Gastroesophageal sphincter (tissue), 4 donors: Measurements from ENCODE around the gene MOB3B. TPM values are rescaled to one million over a fixed set of nuclear protein-coding genes. Genes with fewer than 3 reads are reported as not detected.

Source experiments
- ATAC-seq: fragments of 150-250 bp; one replicate; pipeline ENCODE4 v1.9.1; 2016; ENCODE audit warnings: mild to moderate bottlenecking, moderate library complexity
- H3K27ac ChIP-seq, 4 donors: fragments of 200-600 bp; sonication (generic) in 3 of 4; 1 replicate in 3 of 4; 2 replicates in 1 of 4; pipeline ENCODE4 v1.5.1; 2016 to 2019
- H3K27me3 ChIP-seq: fragments of 200-600 bp; sonication (generic); one replicate; pipeline ENCODE4 v1.5.1; 2019
- H3K36me3 ChIP-seq, 2 donors: fragments of 200-600 bp; sonication (generic); one replicate each; pipeline ENCODE4 v1.5.1; 2019; ENCODE audit warnings: control low read depth in 1 of 2
- H3K4me1 ChIP-seq, 3 donors: fragments of 200-600 bp; sonication (generic); 1 replicate in 2 of 3; 2 replicates in 1 of 3; pipeline ENCODE4 v1.5.1; 2016 to 2019; ENCODE audit warnings: control low read depth in 2 of 3
- H3K4me3 ChIP-seq, 2 donors: fragments of 200-600 bp; sonication (generic); one replicate each; pipeline ENCODE4 v1.5.1; 2019; ENCODE audit warnings: mild to moderate bottlenecking in 1 of 2, moderate library complexity in 1 of 2
- H3K9me3 ChIP-seq, 3 donors: fragments of 200-600 bp; sonication (generic); one replicate each; pipeline ENCODE4 v1.5.1; 2017 to 2019; ENCODE audit warnings: control low read depth in 2 of 3
- EP300 ChIP-seq: sonication (generic); formaldehyde crosslinking; IDR thresholded peaks from one replicate; pipeline ENCODE4 v1.6.1; 2017; ENCODE audit warnings: antibody characterized with exemption, mild to moderate bottlenecking
- POLR2A ChIP-seq, 2 donors: fragments of 450-650 bp; IDR thresholded peaks; one replicate each; pipeline ENCODE4 v1.6.1; 2017; ENCODE audit warnings: antibody characterized with exemption in 2 of 2, mild to moderate bottlenecking in 2 of 2, moderate library complexity in 1 of 2
- POLR2AphosphoS5 ChIP-seq: sonication (generic); formaldehyde crosslinking; IDR thresholded peaks from one replicate; pipeline ENCODE4 v1.6.1; 2017; ENCODE audit warnings: antibody characterized with exemption
- WGBS, 2 donors: methylation state at CpG; one replicate each; pipeline ENCODE4 v1.1.5; 2018; ENCODE audit warnings: low coverage in 1 of 2; 5-methylcytosine and 5-hydroxymethylcytosine counted together
- total RNA-seq, 4 donors: library from RNA; depleted of rRNA; stranded (reverse); fragments of >200 nt; gene quantifications; one replicate each; pipeline ENCODE4 v1.1.0, GENCODE V29; 2016
- TF ChIP-seq, protein P1 (sequence below), 4 experiments: fragments of 200-600 bp in 2 of 4; fragments of 450-650 bp in 2 of 4; sonication (generic) in 1 of 4; IDR thresholded peaks; one replicate each; pipeline ENCODE4 v1.5.1; 2017 to 2019; ENCODE audit warnings: antibody characterized with exemption in 4 of 4, mild to moderate bottlenecking in 2 of 4, moderate library complexity in 2 of 4

Gene MOB3B
- total RNA-seq, 4 donors from 2014 or later: 10.2 to 12.4 (median 11.6) TPM

- H3K4me3 ChIP-seq: no peak overlapping the region
- ATAC-seq: no peak
- no peaks in the 10 kb centered on the region for H3K36me3 ChIP-seq
- H3K9me3 ChIP-seq: no peaks in the 10 kb centered on the region
- no peak for TF ChIP-seq POLR2A (IDR thresholded peaks at IDR 0.05)
- TF ChIP-seq, protein P1, sequence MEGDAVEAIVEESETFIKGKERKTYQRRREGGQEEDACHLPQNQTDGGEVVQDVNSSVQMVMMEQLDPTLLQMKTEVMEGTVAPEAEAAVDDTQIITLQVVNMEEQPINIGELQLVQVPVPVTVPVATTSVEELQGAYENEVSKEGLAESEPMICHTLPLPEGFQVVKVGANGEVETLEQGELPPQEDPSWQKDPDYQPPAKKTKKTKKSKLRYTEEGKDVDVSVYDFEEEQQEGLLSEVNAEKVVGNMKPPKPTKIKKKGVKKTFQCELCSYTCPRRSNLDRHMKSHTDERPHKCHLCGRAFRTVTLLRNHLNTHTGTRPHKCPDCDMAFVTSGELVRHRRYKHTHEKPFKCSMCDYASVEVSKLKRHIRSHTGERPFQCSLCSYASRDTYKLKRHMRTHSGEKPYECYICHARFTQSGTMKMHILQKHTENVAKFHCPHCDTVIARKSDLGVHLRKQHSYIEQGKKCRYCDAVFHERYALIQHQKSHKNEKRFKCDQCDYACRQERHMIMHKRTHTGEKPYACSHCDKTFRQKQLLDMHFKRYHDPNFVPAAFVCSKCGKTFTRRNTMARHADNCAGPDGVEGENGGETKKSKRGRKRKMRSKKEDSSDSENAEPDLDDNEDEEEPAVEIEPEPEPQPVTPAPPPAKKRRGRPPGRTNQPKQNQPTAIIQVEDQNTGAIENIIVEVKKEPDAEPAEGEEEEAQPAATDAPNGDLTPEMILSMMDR (IDR thresholded peaks at IDR 0.05): no peak
- TF ChIP-seq EP300: no peak
- TF ChIP-seq POLR2AphosphoS5: no peak
- H3K27ac ChIP-seq: no peak overlapping the region
- H3K27me3 ChIP-seq: no peaks in the 10 kb centered on the region
- peaks cover 3 to 50% (median 11%) of the 10 kb centered on the region in 3 donors for H3K4me1 ChIP-seq
- WGBS, 2 donors: 100% methylated on average over 2 to 3 of the region's 4 CpGs
Measured at GRCh38 chr9:27385606-27386322, 143.8 kb downstream of the MOB3B start.

DNA sequence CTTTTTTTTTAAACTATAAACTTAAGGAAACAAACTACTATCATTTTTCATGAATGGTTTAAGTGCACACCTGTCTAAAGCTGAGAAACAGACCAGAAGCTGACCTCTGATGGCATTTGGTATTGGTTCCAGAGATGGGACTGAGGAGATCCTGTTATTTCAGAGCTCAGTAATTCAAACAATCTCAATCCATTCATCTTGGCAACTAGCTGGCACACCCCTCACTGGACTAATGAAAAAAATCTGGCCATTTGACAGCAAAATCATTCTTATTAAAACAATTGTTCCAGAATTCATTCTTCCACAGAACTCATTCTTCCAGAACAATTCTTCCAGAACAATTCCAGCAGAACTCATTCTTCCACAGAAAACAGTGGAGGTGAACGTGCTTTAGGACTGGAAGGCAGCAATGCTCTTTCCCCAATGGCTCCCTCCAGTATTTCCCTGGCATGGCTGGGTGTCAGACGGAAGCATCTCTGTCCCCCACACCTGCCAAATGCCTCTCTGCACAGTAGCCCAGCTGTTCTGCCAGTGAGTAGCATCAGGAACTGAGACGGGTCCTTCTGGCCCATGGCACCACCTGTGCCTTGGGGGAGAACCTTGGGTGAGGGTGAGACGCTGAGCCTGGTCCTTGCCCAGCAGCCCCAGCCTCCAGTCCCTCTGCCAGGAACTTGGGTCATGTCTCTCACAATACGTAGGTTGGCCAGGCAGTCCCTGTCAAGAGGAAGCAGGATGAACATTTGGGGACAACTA, 145.2 kb downstream of the MOB3B start:
- Histone ChIP-seq H3K36me3 (no peaks in the 10 kb centered on the region), H3K4me3 (no peak overlapping the region), H3K27ac (peak overlapping the region in 3 of 4 donors; percentile 7 to 46 (median 24)), H3K9me3 (no peaks in the 10 kb centered on the region), H3K4me1 (peaks cover 3 to 50% (median 11%) of the 10 kb centered on the region in 3 donors), H3K27me3 (no peaks in the 10 kb centered on the region)
- no peak for ATAC-seq
- 50 to 85% methylated on average over 2 of the region's 5 CpGs for WGBS, 2 donors
- TF ChIP-seq, protein P1 (IDR thresholded peaks at IDR 0.05): no peak
- TF ChIP-seq POLR2A (IDR thresholded peaks at IDR 0.05) (no peak), EP300 (no peak), POLR2AphosphoS5 (no peak)

- no peak for ATAC-seq
- TF ChIP-seq POLR2AphosphoS5 (no peak), EP300 (no peak), POLR2A (IDR thresholded peaks at IDR 0.05) (no peak)
- TF ChIP-seq, protein P1 (IDR thresholded peaks at IDR 0.05): no peak
- Histone ChIP-seq H3K27ac (no peak overlapping the region), H3K4me1 (peaks cover 3 to 50% (median 11%) of the 10 kb centered on the region in 3 donors), H3K27me3 (no peaks in the 10 kb centered on the region), H3K36me3 (no peaks in the 10 kb centered on the region), H3K4me3 (no peak overlapping the region), H3K9me3 (no peaks in the 10 kb centered on the region)
- 100% methylated on average over 1 of the region's 1 CpG for whole genome bisulfite sequencing, 2 donors
Measured at GRCh38 chr9:27383524-27383923, 146.1 kb downstream of the MOB3B start.

- ATAC-seq: no peak
- 100% methylated on average over 2 of the region's 2 CpGs for WGBS, 2 donors
Measured at GRCh38 chr9:27382975-27383374, 146.6 kb downstream of the MOB3B start.

More at GRCh38 chr9:27382975-27383374, 146.6 kb downstream of the MOB3B start:
- Histone ChIP-seq H3K36me3 (no peaks in the 10 kb centered on the region), H3K27me3 (no peaks in the 10 kb centered on the region), H3K4me1 (peaks cover 3 to 47% (median 11%) of the 10 kb centered on the region in 3 donors), H3K4me3 (no peak overlapping the region), H3K27ac (no peak overlapping the region), H3K9me3 (no peaks in the 10 kb centered on the region)
- TF ChIP-seq, protein P1 (IDR thresholded peaks at IDR 0.05): no peak
- no peak for TF ChIP-seq POLR2AphosphoS5
- no peak for TF ChIP-seq EP300
- TF ChIP-seq POLR2A (IDR thresholded peaks at IDR 0.05): no peak
